NCI-H69 (cell line): ENCODE data around the gene ANKAR.
"Not testable (repeated sequence)": the region's sequence is repeated elsewhere in the genome, so short reads cannot be mapped to it uniquely, and the experiment has no call there.

Source experiments
- DNase-seq: peaks from one replicate; lab custom pipeline; 2025; lab: John Stamatoyannopoulos, UW

The ANKAR gene

DNA sequence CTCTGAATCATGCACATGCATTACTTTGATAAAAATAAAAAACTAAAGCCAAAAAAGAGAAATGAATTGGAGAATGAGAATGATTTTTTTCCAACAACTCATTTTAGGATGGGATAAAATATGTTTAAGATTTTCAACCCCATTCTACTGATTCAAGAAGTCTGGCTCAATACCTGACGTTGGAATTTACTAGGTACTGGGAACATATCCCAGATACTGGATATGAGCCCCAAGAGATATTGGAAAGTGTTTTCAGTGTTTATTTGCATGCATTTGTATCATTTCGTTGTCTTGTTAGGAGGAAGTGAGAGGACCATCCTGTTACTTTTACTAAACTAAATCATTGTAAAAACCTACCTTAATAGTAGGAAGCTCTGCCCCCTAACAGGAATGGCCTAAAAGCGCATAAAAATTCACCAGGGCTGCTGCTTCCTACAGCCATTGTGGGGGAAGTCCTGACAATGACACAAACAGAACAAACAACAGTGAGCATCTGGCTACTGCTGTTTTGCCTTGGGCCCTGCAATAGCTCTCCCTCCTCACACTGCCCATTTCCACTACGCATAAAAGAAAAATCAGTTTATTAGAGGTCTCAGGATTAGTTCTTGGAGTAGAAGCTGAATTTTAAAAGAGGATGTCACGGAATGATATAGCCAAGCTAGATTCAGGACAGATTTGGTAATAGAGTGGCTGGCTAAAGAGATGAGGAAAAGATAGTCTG lies 35.2 kb downstream of the ANKAR start:
- DNase-seq = no peak

DNA sequence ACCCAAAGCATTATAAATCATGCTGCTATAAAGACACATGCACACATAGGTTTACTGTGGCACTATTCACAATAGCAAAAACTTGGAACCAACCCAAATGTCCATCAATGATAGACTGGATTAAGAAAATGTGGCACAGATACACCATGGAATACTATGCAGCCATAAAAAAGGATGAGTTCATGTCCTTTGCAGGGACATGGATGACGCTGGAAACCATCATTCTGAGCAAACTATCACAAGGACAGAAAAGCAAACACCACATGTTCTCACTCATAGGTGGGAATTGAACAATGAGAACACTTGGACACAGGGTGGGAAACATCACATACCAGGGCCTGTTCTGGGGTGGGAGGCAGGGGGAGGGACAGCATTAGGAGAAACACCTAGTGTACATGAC lies 43.1 kb downstream of the ANKAR start:
- DNase-seq = not testable (repeated sequence)

DNA sequence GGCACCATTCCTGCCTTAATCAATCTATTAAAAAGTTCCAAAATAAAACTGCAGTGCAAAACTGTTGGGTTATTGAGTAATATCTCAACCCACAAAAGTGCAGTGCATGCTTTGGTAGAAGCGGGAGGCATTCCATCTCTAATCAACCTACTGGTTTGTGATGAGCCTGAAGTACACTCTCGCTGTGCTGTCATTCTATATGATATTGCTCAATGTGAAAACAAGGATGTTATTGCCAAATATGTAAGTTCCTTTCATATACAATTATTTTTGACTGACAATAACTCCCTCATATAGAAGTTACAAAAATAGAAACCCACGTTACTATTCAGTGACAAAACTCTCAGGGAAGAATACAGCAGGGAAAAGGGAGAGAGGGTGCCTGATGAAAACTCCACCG lies 45.1 kb downstream of the ANKAR start:
- DNase-seq = no peak

DNA sequence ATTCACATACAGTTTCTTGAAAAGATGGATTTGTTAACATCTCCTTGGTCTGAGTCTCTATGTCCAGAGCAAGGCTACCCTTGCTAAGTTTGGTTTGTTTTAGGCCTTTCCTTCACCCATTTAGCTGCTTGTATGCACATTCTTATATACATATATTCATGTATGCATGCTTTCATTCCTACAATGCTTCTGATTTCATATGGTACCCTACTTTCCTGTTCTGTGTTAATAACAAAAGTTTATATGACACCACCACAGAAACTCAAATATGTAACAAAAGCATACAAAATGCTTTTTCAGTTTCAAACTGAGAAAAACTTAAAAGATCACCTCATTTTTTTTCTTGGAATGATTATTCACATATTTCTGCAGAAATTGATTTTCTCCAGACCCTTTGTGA lies 48.7 kb downstream of the ANKAR start:
- no peak for DNase-seq
